Measurements from ENCODE around the gene CEND1. TPM values are rescaled to one million over a fixed set of nuclear protein-coding genes. Genes with fewer than 3 reads are reported as not detected.

Gene CEND1
- total and polyA plus RNA-seq, 2 of the 4 experiments (the other 2 are of a cell fraction) = 0.90 to 4.0 TPM

DNA sequence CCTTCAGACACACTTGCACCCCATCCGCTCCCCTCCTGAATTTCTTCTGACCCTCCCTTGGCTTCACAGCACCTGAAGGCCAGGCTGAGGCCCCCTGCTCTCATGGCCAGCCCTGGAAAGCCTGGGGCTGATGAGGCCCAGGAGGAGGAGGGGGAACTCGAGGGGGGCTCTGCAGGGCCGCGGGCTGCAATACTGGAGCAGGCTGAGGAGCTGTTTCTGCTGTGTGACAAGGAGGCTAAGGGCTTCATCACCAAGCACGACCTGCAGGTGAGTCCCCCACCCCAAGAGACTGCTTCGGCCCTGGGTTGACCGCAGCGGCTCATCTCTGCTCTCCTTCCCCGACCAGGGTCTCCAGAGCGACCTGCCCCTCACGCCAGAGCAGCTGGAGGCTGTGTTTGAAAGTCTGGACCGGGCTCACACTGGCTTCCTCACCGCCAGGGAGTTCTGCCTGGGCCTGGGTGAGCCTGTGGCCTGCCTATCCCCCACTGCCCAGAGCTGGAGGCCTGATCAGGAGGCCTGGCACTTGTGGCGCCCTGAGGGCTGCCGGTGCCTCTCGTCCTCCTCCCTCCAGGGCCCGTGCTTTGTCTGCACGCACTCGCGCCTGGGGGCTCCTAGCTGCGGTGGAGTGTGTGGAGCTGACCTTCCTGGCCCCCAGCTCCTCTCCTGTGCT is 38.8 kb upstream of the CEND1 start:
- Histone ChIP-seq H3K79me1 (ENCODE audit: low read depth in 1 of 2, low read length in 2 of 2) (peaks cover 3 to 13% of the 10 kb centered on the region in 2 experiments), H4K20me1 (ENCODE audit: insufficient read depth, low read length) (peaks cover 26% of the 10 kb centered on the region), H3K14ac (replicated peaks; ENCODE audit: low read depth, low read length) (0 out of 2 replicates have a peak overlapping the region, but pooled peaks have one; percentile 39), H4K5ac (ENCODE audit: low read depth, low read length) (no peak overlapping the region; the same call in 1 of the 2 replicates), H2AK9ac (replicated peaks; ENCODE audit: low read depth, low read length, poor library complexity) (peak overlapping the region; percentile 31), H2BK15ac (ENCODE audit: low read depth, low read length) (no peak overlapping the region), H3K18ac (ENCODE audit: low read depth, low read length) (no peak overlapping the region), H3K4me1 (ENCODE audit: control insufficient read depth, insufficient read depth, low read length) (peaks cover 25% of the 10 kb centered on the region), H3K36me3 (ENCODE audit: control insufficient read depth, insufficient read depth, low read length) (peaks cover 18% of the 10 kb centered on the region; the same call in 1 of the 2 replicates), H4K91ac (ENCODE audit: insufficient read depth, low read depth, low read length) (peak overlapping the region; percentile 71), H2AK5ac (ENCODE audit: low read depth, low read length) (peak overlapping the region; percentile 24; the same call in 1 of the 2 replicates), H3K23ac (ENCODE audit: low read depth, low read length) (0 out of 2 replicates have a peak overlapping the region, but pooled peaks have one; percentile 34), H3K4me2 (ENCODE audit: low read depth, low read length) (no peak overlapping the region), H3K4me3 (ENCODE audit: insufficient read depth, low read depth, low read length) (no peak overlapping the region), H3K27me3 (ENCODE audit: control insufficient read depth, insufficient read depth, low read length) (peaks cover 6% of the 10 kb centered on the region; the same call in 1 of the 2 replicates), H4K8ac (ENCODE audit: low read depth in 2 of 2, low read length in 2 of 2) (peak overlapping the region; percentile 87 to 95; a peak in 2 of 4 replicates), H3K4ac (ENCODE audit: low read depth, low read length) (peak overlapping the region; percentile 43), H3K56ac (ENCODE audit: extremely low read depth, insufficient read depth, low read length) (no peak overlapping the region), H2BK5ac (ENCODE audit: low read depth, low read length, poor library complexity, severe bottlenecking) (peak overlapping the region; percentile 56), H3K9me3 (ENCODE audit: control insufficient read depth, insufficient read depth, low read length) (no peaks in the 10 kb centered on the region), H2BK20ac (ENCODE audit: low read depth, low read length) (no peak overlapping the region), H2BK120ac (ENCODE audit: low read depth, low read length) (peak overlapping the region; percentile 18; the same call in 1 of the 2 replicates), H2AFZ (replicated peaks; ENCODE audit: low read length, poor library complexity) (peak overlapping the region; percentile 90), H3K9ac (ENCODE audit: low read depth, low read length) (no peak overlapping the region), H3K9me1 (ENCODE audit: insufficient read depth, low read length) (peaks cover 6% of the 10 kb centered on the region; the same call in 1 of the 2 replicates), H3K27ac (ENCODE audit: insufficient read depth, low read length) (no peak overlapping the region)
- ATAC-seq (ENCODE audit: low read depth) (no peak), DNase-seq (no peak)
- ChIA-PET POLR2A (ENCODE audit: unreplicated experiment) (no interaction called here), CTCF (no interaction called here)
- whole genome bisulfite sequencing, 2 experiments (ENCODE audit: extremely low coverage in 2 of 2, insufficient read length in 1 of 2) = 62% methylated on average over 6 of the region's 21 CpGs; no CpG with 5 or more reads in 1 of the 2 experiments
- in situ Hi-C loops (cut with MboI; ENCODE audit: low sequenced_read_pairs) (no loop called here), dilution Hi-C loops (cut with HindIII; ENCODE audit: low sequenced_read_pairs, unreplicated experiment) (no loop called here), intact Hi-C loops (cut with micrococcal nuclease) (no loop called here)
- BruUV-seq (replicated peaks) = no TSS peak
- TF ChIP-seq MXI1 (IDR thresholded peaks at IDR 0.05; ENCODE audit: borderline replicate concordance, low read depth, low read length) (no peak), SMC3 (IDR thresholded peaks at IDR 0.05; ENCODE audit: low read depth, low read length) (no peak), FOS (IDR thresholded peaks at IDR 0.05; ENCODE audit: low read depth, low read length) (no peak), RFX5 (IDR thresholded peaks at IDR 0.05; ENCODE audit: low read depth, low read length) (no peak), POLR2A (IDR thresholded peaks at IDR 0.05; ENCODE audit: low read depth, low read length) (no peak), MAZ (IDR thresholded peaks at IDR 0.05; ENCODE audit: borderline replicate concordance, low read depth, low read length) (no peak), RCOR1 (IDR thresholded peaks at IDR 0.05; ENCODE audit: insufficient replicate concordance, low read length) (no peak), CHD1 (IDR thresholded peaks at IDR 0.05; ENCODE audit: low read depth, low read length) (no peak), BHLHE40 (IDR thresholded peaks at IDR 0.05; ENCODE audit: low read depth, low read length) (no peak), CEBPB (IDR thresholded peaks at IDR 0.05; ENCODE audit: low read depth, low read length) (no peak), MAFK (IDR thresholded peaks at IDR 0.05; ENCODE audit: low read depth, low read length) (no peak), RAD21 (IDR thresholded peaks at IDR 0.05; ENCODE audit: low read length) (no peak)
- TF ChIP-seq, protein P1, sequence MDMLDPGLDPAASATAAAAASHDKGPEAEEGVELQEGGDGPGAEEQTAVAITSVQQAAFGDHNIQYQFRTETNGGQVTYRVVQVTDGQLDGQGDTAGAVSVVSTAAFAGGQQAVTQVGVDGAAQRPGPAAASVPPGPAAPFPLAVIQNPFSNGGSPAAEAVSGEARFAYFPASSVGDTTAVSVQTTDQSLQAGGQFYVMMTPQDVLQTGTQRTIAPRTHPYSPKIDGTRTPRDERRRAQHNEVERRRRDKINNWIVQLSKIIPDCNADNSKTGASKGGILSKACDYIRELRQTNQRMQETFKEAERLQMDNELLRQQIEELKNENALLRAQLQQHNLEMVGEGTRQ (IDR thresholded peaks at IDR 0.05; ENCODE audit: low read depth, low read length) = no peak
- TF ChIP-seq, protein P2, sequence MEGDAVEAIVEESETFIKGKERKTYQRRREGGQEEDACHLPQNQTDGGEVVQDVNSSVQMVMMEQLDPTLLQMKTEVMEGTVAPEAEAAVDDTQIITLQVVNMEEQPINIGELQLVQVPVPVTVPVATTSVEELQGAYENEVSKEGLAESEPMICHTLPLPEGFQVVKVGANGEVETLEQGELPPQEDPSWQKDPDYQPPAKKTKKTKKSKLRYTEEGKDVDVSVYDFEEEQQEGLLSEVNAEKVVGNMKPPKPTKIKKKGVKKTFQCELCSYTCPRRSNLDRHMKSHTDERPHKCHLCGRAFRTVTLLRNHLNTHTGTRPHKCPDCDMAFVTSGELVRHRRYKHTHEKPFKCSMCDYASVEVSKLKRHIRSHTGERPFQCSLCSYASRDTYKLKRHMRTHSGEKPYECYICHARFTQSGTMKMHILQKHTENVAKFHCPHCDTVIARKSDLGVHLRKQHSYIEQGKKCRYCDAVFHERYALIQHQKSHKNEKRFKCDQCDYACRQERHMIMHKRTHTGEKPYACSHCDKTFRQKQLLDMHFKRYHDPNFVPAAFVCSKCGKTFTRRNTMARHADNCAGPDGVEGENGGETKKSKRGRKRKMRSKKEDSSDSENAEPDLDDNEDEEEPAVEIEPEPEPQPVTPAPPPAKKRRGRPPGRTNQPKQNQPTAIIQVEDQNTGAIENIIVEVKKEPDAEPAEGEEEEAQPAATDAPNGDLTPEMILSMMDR (conservative IDR thresholded peaks at IDR 0.05; ENCODE audit: low read depth, low read length) = no peak
- TF ChIP-seq, protein P3, sequence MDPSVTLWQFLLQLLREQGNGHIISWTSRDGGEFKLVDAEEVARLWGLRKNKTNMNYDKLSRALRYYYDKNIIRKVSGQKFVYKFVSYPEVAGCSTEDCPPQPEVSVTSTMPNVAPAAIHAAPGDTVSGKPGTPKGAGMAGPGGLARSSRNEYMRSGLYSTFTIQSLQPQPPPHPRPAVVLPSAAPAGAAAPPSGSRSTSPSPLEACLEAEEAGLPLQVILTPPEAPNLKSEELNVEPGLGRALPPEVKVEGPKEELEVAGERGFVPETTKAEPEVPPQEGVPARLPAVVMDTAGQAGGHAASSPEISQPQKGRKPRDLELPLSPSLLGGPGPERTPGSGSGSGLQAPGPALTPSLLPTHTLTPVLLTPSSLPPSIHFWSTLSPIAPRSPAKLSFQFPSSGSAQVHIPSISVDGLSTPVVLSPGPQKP (IDR thresholded peaks at IDR 0.05; ENCODE audit: borderline replicate concordance, low read depth, low read length) = no peak

All from IMR-90 (cell line).